Measurements from ENCODE around the gene NACC2. TPM values are rescaled to one million over a fixed set of nuclear protein-coding genes. Genes with fewer than 3 reads are reported as not detected.

The NACC2 gene
- total and polyA plus RNA-seq, 4 donors, result 4.8 to 17.8 (median 8.8) TPM

DNA sequence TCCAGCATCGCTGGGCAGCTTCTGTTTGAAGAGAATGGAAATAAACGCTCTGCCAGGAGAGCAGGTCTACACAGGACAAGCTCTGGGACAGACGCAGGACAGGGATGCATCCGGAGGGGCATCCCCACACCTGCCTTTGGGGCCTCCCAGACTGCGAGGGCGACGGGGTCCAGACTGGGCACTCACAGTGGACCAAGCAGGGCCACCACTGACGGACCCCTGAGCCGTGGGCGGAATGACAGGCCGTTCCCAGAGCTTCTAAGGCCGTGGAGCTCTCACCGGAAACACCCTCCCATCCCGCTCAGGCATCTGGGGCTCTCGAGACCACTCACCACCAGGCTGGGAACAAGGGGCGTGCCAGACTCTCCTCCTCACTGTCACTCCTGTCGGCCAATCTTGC is 34.1 kb upstream of the NACC2 start:
- Histone ChIP-seq H3K9ac (ENCODE audit: low read depth in 1 of 2, low read length in 2 of 2) (no peak overlapping the region), H3K36me3 (ENCODE audit: control insufficient read depth in 4 of 4, insufficient read depth in 3 of 4, low read depth in 1 of 4, low read length in 3 of 4) (no peaks in the 10 kb centered on the region), H3K27me3 (ENCODE audit: control insufficient read depth in 4 of 4, insufficient read depth in 4 of 4, low read length in 3 of 4) (peaks cover 0 to 7% (median 2%) of the 10 kb centered on the region in 4 donors), H3K4me3 (ENCODE audit: low read depth in 1 of 3, low read length in 3 of 3) (no peak overlapping the region), H3K27ac (ENCODE audit: low read depth in 1 of 2, low read length in 2 of 2) (no peak overlapping the region), H3K4me1 (ENCODE audit: control insufficient read depth in 4 of 4, insufficient read depth in 4 of 4, low read length in 3 of 4) (peaks cover 0 to 8% (median 3%) of the 10 kb centered on the region in 4 donors), H3K9me3 (ENCODE audit: control insufficient read depth in 4 of 4, low read length in 3 of 4) (no peaks in the 10 kb centered on the region)
- TF ChIP-seq RAD21 (IDR thresholded peaks at IDR 0.05) (no peak), GABPA (IDR thresholded peaks at IDR 0.05 in 1 of 2, conservative IDR thresholded peaks at IDR 0.05 in 1 of 2) (no peak), ZBTB33 (IDR thresholded peaks at IDR 0.05) (no peak), CTCF (IDR thresholded peaks at IDR 0.05; ENCODE audit: low read depth, low read length, missing input control) (no peak), FOXA2 (IDR thresholded peaks at IDR 0.05) (no peak)
- WGBS, result 74% methylated on average over 17 of the region's 17 CpGs
- no peak for DNase-seq (ENCODE audit: low spot score)

- H3K27me3 ChIP-seq (ENCODE audit: control insufficient read depth in 4 of 4, insufficient read depth in 4 of 4, low read length in 3 of 4), result peaks cover 0 to 5% (median under 1%) of the 10 kb centered on the region in 4 donors
- no peak for TF ChIP-seq ZBTB33 (IDR thresholded peaks at IDR 0.05)
- TF ChIP-seq FOXA2 (IDR thresholded peaks at IDR 0.05), result no peak
- no peak for TF ChIP-seq HNF4A (conservative IDR thresholded peaks at IDR 0.05)
- TF ChIP-seq MAX (IDR thresholded peaks at IDR 0.05), result no peak
- TF ChIP-seq EGR1 (IDR thresholded peaks at IDR 0.05; ENCODE audit: low read depth in 2 of 2), result no peak
- TF ChIP-seq CTCF (IDR thresholded peaks at IDR 0.05; ENCODE audit: low read depth, low read length, missing input control), result no peak
- TF ChIP-seq HNF4G (IDR thresholded peaks at IDR 0.05), result no peak
- no peak for TF ChIP-seq FOXA1 (IDR thresholded peaks at IDR 0.05)
- no peak for TF ChIP-seq REST (IDR thresholded peaks at IDR 0.05)
- TF ChIP-seq TAF1 (conservative IDR thresholded peaks at IDR 0.05), result no peak
- TF ChIP-seq ATF3 (IDR thresholded peaks at IDR 0.05), result no peak
- no peak for TF ChIP-seq YY1 (IDR thresholded peaks at IDR 0.05)
- TF ChIP-seq GABPA (IDR thresholded peaks at IDR 0.05 in 1 of 2, conservative IDR thresholded peaks at IDR 0.05 in 1 of 2), result no peak
- TF ChIP-seq RAD21 (IDR thresholded peaks at IDR 0.05), result no peak
- TF ChIP-seq SP1 (IDR thresholded peaks at IDR 0.05), result no peak
- no peak for TF ChIP-seq JUND (IDR thresholded peaks at IDR 0.05)
- TF ChIP-seq NR2F2 (IDR thresholded peaks at IDR 0.05), result no peak
- no peak for TF ChIP-seq RXRA (IDR thresholded peaks at IDR 0.05)
- no peaks in the 10 kb centered on the region for H3K9me3 ChIP-seq (ENCODE audit: control insufficient read depth in 4 of 4, low read length in 3 of 4)
- H3K27ac ChIP-seq (ENCODE audit: low read depth in 1 of 2, low read length in 2 of 2), result no peak overlapping the region
- no peak overlapping the region for H3K9ac ChIP-seq (ENCODE audit: low read depth in 1 of 2, low read length in 2 of 2)
- no peak for DNase-seq (ENCODE audit: low spot score)
- 82% methylated on average over 17 of the region's 17 CpGs for WGBS
- peaks cover 0 to 4% (median 2%) of the 10 kb centered on the region in 4 donors for H3K4me1 ChIP-seq (ENCODE audit: control insufficient read depth in 4 of 4, insufficient read depth in 4 of 4, low read length in 3 of 4)
- H3K36me3 ChIP-seq (ENCODE audit: control insufficient read depth in 4 of 4, insufficient read depth in 3 of 4, low read depth in 1 of 4, low read length in 3 of 4), result no peaks in the 10 kb centered on the region
- H3K4me3 ChIP-seq (ENCODE audit: low read depth in 1 of 3, low read length in 3 of 3), result no peak overlapping the region
Observed at GRCh38 chr9:136128436-136128835, 33.3 kb upstream of the NACC2 start.

All from liver (tissue), 9 donors.